Esophagus muscularis mucosa (tissue), 4 donors: ENCODE results near the gene CAPN10. TPM values are rescaled to one million over a fixed set of nuclear protein-coding genes. Genes with fewer than 3 reads are reported as not detected.
"Not testable (repeated sequence)": the region's sequence is repeated elsewhere in the genome, so short reads cannot be mapped to it uniquely, and the experiment has no call there.

Experiments
- DNase-seq: peaks from one replicate; pipeline ENCODE4 v3.0.0-alpha.2; 2017; ENCODE audit errors: extremely low spot score
- H3K27ac ChIP-seq, 4 donors: fragments of 200-600 bp; sonication (generic); replicated peaks in 1 of 4; 1 replicate in 3 of 4; 2 replicates in 1 of 4; pipeline ENCODE4 v1.5.1; 2016 to 2019; ENCODE audit warnings: mild to moderate bottlenecking in 1 of 4
- H3K27me3 ChIP-seq, 4 donors: fragments of 200-600 bp; sonication (generic); one replicate each; pipeline versions ENCODE4 v1.5.1 to v1.6.0; 2016 to 2019
- H3K36me3 ChIP-seq, 4 donors: fragments of 200-600 bp; sonication (generic); one replicate each; pipeline ENCODE4 v1.5.1; 2016 to 2019
- H3K4me1 ChIP-seq, 4 donors: fragments of 200-600 bp; sonication (generic); one replicate each; pipeline ENCODE4 v1.5.1; 2016 to 2019
- H3K4me3 ChIP-seq, 4 donors: fragments of 200-600 bp; sonication (generic); 1 replicate in 2 of 4; 2 replicates in 2 of 4; pipeline ENCODE4 v1.5.1; 2016 to 2019; ENCODE audit warnings: mild to moderate bottlenecking in 4 of 4, moderate library complexity in 1 of 4
- H3K9me3 ChIP-seq, 4 donors: fragments of 200-600 bp; sonication (generic); 1 replicate in 3 of 4; 2 replicates in 1 of 4; pipeline ENCODE4 v1.5.1; 2016 to 2019
- EP300 ChIP-seq: sonication (generic); formaldehyde crosslinking; IDR thresholded peaks from one replicate; pipeline ENCODE4 v1.6.1; 2017; ENCODE audit warnings: antibody characterized with exemption
- POLR2A ChIP-seq: fragments of 450-650 bp; IDR thresholded peaks from one replicate; pipeline ENCODE4 v1.6.1; 2017; ENCODE audit warnings: antibody characterized with exemption, moderate library complexity, mild to moderate bottlenecking, low read depth
- POLR2AphosphoS5 ChIP-seq, 2 donors: sonication (generic); formaldehyde crosslinking; IDR thresholded peaks; one replicate each; pipeline ENCODE4 v1.6.1; 2017; ENCODE audit warnings: antibody characterized with exemption in 2 of 2
- WGBS: methylation state at CpG from one replicate; pipeline ENCODE4 v1.1.5; 2018; 5-methylcytosine and 5-hydroxymethylcytosine counted together
- intact Hi-C: fragments of 100-400 bp; cut with DNase I; formaldehyde crosslinking; loops from one replicate; pipeline ENCODE4 v1.15.1; 2023
- total RNA-seq, 4 donors: library from RNA; depleted of rRNA; stranded (reverse); fragments of >200 nt; gene quantifications; one replicate each; pipeline versions ENCODE4 v1.1.0 to v1.2.1, GENCODE V29; 2016
- TF ChIP-seq, protein P1 (sequence below), 3 experiments: fragments of 200-600 bp in 2 of 3; fragments of 450-650 bp in 1 of 3; sonication (generic) in 2 of 3; IDR thresholded peaks; one replicate each; pipeline ENCODE4 v1.5.1; 2017 to 2019; ENCODE audit warnings: antibody characterized with exemption in 3 of 3, mild to moderate bottlenecking in 2 of 3, moderate library complexity in 1 of 3

CAPN10 gene
- total RNA-seq, 4 donors from 2014 or later, result 16.7 to 29.2 (median 19.6) TPM

- Histone ChIP-seq H3K27ac (peak overlapping the region in 2 of 4 donors; percentile 99 to 100), H3K36me3 (peaks cover 0 to 10% (median 2%) of the 10 kb centered on the region in 4 donors), H3K4me1 (peaks cover 46 to 56% (median 50%) of the 10 kb centered on the region in 4 donors), H3K9me3 (no peaks in the 10 kb centered on the region), H3K4me3 (no peak overlapping the region), H3K27me3 (peaks cover 0 to 19% (median 0%) of the 10 kb centered on the region in 4 donors)
- no peak for DNase-seq
- 92% methylated on average over 3 of the region's 3 CpGs for WGBS
- TF ChIP-seq, protein P1, sequence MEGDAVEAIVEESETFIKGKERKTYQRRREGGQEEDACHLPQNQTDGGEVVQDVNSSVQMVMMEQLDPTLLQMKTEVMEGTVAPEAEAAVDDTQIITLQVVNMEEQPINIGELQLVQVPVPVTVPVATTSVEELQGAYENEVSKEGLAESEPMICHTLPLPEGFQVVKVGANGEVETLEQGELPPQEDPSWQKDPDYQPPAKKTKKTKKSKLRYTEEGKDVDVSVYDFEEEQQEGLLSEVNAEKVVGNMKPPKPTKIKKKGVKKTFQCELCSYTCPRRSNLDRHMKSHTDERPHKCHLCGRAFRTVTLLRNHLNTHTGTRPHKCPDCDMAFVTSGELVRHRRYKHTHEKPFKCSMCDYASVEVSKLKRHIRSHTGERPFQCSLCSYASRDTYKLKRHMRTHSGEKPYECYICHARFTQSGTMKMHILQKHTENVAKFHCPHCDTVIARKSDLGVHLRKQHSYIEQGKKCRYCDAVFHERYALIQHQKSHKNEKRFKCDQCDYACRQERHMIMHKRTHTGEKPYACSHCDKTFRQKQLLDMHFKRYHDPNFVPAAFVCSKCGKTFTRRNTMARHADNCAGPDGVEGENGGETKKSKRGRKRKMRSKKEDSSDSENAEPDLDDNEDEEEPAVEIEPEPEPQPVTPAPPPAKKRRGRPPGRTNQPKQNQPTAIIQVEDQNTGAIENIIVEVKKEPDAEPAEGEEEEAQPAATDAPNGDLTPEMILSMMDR (IDR thresholded peaks at IDR 0.05), result no peak
- no peak for TF ChIP-seq POLR2A
- TF ChIP-seq POLR2AphosphoS5 (IDR thresholded peaks at IDR 0.05), result no peak
- TF ChIP-seq EP300, result no peak
- intact Hi-C loops, result loop anchor here (5.0 kb wide), 1 partner anchor 33 kb away; no protein-coding TSS in a partner anchor
Measured at GRCh38 chr2:240559286-240559685, 27.2 kb upstream of the CAPN10 start.

GRCh38 chr2:240560084-240560479 lies 26.5 kb upstream of the CAPN10 start, which contains the start of gene DUSP28:
DUSP28 (plus strand) TSS chr2:240560357; CDS start chr2:240560685, 328 bp downstream.
- Histone ChIP-seq H3K4me1 (peaks cover 47 to 64% (median 54%) of the 10 kb centered on the region in 4 donors), H3K27me3 (peaks cover 0 to 19% (median 0%) of the 10 kb centered on the region in 4 donors), H3K36me3 (peaks cover 0 to 5% (median 2%) of the 10 kb centered on the region in 4 donors), H3K4me3 (peak within 1 kb of the TSS; percentile 73 to 90 (median 87)), H3K27ac (peak within 1 kb of the TSS; percentile 98 to 100 (median 98)), H3K9me3 (no peaks in the 10 kb centered on the region)
- peak; percentile 97 for DNase-seq
- WGBS, result under 1% methylated on average over 34 of the region's 39 CpGs
- TF ChIP-seq POLR2A (peak; percentile 72), POLR2AphosphoS5 (IDR thresholded peaks at IDR 0.05) (peak; percentile 95 to 97), EP300 (no peak)
- intact Hi-C loops, result loop anchor here (10.0 kb wide), 1 partner anchor 125 kb away; the partner anchor contains the start of gene GPC1

DNA sequence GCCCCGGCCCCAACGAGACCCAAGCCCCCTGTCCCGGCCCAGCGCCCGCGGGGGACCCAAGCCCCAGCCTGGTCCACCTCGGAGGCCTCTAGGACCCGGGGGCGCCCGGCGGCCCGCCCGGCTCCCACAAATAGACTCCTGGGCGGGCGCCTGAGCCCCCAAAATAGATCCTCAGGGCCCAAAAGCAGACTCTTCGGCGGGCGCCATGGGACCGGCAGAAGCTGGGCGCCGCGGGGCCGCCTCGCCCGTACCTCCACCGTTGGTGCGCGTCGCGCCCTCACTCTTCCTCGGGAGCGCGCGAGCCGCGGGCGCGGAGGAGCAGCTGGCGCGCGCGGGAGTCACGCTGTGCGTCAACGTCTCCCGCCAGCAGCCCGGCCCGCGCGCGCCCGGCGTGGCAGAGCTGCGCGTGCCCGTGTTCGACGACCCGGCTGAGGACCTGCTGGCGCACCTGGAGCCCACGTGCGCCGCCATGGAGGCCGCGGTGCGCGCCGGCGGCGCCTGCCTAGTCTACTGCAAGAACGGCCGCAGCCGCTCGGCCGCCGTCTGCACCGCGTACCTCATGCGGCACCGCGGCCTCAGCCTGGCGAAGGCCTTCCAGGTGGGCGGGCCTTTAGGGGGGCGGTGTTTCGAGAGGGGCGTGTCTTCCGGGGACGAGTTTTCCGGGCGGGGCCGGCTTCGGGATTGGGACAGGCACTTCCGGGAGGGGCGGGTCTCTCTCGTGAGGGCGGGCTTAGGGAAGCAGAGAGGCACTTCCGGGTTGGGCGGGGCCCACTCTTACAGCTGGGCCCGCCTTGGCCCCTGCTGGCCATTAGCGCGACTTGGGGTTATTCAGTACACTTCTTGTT lies 25.8 kb upstream of the CAPN10 start:
- DNase-seq, result peak; percentile 100
- Histone ChIP-seq H3K4me1 (peaks cover 53 to 70% (median 60%) of the 10 kb centered on the region in 4 donors), H3K27me3 (peaks cover 0 to 19% (median 0%) of the 10 kb centered on the region in 4 donors), H3K4me3 (peak overlapping the region; percentile 73 to 90 (median 87)), H3K9me3 (no peaks in the 10 kb centered on the region), H3K36me3 (peaks cover 0 to 5% (median 2%) of the 10 kb centered on the region in 4 donors), H3K27ac (peak overlapping the region; percentile 98 to 100 (median 98))
- intact Hi-C loops, result loop anchor here (10.0 kb wide), 1 partner anchor 126 kb away; the partner anchor contains the start of gene GPC1
- TF ChIP-seq EP300, result no peak
- TF ChIP-seq, protein P1 (IDR thresholded peaks at IDR 0.05), result peak in 2 of 3 experiments; percentile 43 to 47
- peak; percentile 1 for TF ChIP-seq POLR2A
- peak; percentile 78 to 88 for TF ChIP-seq POLR2AphosphoS5 (IDR thresholded peaks at IDR 0.05)
- WGBS, result no CpG with 5 or more reads among the region's 101 CpGs

DNA sequence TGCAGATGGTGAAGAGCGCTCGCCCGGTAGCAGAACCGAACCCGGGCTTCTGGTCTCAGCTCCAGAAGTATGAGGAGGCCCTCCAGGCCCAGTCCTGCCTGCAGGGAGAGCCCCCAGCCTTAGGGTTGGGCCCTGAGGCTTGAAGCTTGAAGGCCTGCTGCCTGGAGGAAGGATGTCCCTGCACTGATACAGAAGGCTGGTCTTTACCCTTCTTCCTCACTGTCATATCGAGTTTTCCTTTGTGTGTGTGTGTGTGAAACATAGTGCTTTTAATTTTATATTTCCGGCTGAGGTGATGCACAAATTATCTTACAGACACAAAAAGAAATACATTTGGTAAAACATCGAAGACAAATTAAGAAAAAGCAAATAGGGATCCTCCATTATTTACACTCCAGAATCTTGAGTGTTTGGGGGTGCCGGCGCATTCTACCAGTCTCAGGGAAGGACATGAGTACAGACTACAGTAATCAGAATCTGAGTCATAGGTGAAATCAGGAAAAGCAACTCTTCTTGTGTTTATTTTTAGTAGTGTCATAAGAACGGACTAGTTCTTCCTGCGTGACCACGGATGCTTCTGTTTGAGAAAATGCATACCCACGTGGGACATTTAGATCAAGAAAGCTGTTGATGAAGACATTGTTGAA lies 25.1 kb upstream of the CAPN10 start:
- intact Hi-C loops, result loop anchor here (10.0 kb wide), 1 partner anchor 127 kb away; the partner anchor contains the start of gene GPC1
- TF ChIP-seq EP300, result no peak
- no peak for TF ChIP-seq POLR2A
- TF ChIP-seq, protein P1 (IDR thresholded peaks at IDR 0.05), result no peak
- TF ChIP-seq POLR2AphosphoS5 (IDR thresholded peaks at IDR 0.05), result no peak
- 38% methylated on average over 9 of the region's 14 CpGs for WGBS

DNA sequence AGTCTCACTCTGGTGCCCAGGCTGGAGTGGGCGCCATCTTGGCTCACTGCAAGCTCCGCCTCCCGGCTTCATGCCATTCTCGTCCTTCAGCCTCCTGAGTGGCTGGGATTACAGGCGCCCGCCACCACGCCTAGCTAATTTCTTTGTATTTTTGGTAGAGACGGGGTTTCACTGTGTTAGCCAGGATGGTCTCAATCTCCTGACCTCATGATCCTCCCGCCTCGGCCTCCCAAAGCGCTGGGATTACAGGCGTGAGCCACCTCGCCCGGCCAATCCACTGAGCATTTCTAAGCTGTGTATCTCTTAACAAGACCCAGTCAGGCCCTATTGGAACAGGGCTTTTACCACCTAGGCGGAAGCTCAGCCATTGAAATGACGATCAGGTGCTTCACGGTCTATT lies 23.3 kb upstream of the CAPN10 start:
- intact Hi-C loops, result loop anchor here (10.0 kb wide), 1 partner anchor 128 kb away; the partner anchor contains the start of gene GPC1
- H3K9me3 ChIP-seq, DNase-seq, H3K36me3 ChIP-seq, H3K27me3 ChIP-seq, H3K27ac ChIP-seq, H3K4me3 ChIP-seq: not testable (repeated sequence)
- WGBS, result 93% methylated on average over 17 of the region's 17 CpGs
- peaks cover 61 to 77% (median 67%) of the 10 kb centered on the region in 4 donors for H3K4me1 ChIP-seq

More for the DNA sequence above, 25.1 kb upstream of the CAPN10 start:
- Histone ChIP-seq H3K4me3 (peak overlapping the region; percentile 73 to 90 (median 87)), H3K36me3 (peaks cover 0 to 5% (median 2%) of the 10 kb centered on the region in 4 donors), H3K4me1 (peaks cover 60 to 78% (median 67%) of the 10 kb centered on the region in 4 donors), H3K27me3 (peaks cover 0 to 17% (median 0%) of the 10 kb centered on the region in 4 donors), H3K27ac (peak overlapping the region; percentile 98 to 100 (median 98)), H3K9me3 (no peaks in the 10 kb centered on the region)
- no peak for DNase-seq
